Adrenal gland (tissue), 12 donors: Measurements from ENCODE around the gene ANO6. TPM values are rescaled to one million over a fixed set of nuclear protein-coding genes. Genes with fewer than 3 reads are reported as not detected.

Experiments
- DNase-seq, 7 donors: peaks; one replicate each; pipeline ENCODE4 v3.0.0-alpha.2; 2019 to 2020
- H3K27ac ChIP-seq, 5 donors: fragments of 200-600 bp; sonication (generic) in 4 of 5; 1 replicate in 3 of 5; 2 replicates in 2 of 5; pipeline versions ENCODE4 v1.5.1 to v1.8.0; 2016 to 2020; ENCODE audit warnings: mild to moderate bottlenecking in 1 of 5
- H3K27me3 ChIP-seq: fragments of 200-600 bp; 2 replicates; pipeline ENCODE4 v1.8.0; 2021
- H3K36me3 ChIP-seq, 2 donors: fragments of 200-600 bp; replicated peaks in 1 of 2; 1 replicate in 1 of 2; 2 replicates in 1 of 2; pipeline versions ENCODE4 v1.5.1 to v1.8.0; 2018 to 2022
- H3K4me1 ChIP-seq, 2 donors: fragments of 200-600 bp; replicated peaks in 1 of 2; 1 replicate in 1 of 2; 2 replicates in 1 of 2; pipeline versions ENCODE4 v1.5.1 to v1.8.0; 2018 to 2021
- H3K4me3 ChIP-seq, 4 donors: fragments of 200-600 bp; sonication (generic) in 3 of 4; one replicate each; pipeline ENCODE4 v1.5.1; 2016 to 2018
- H3K9me3 ChIP-seq, 3 donors: fragments of 200-600 bp; sonication (generic) in 1 of 3; replicated peaks in 1 of 3; 1 replicate in 2 of 3; 2 replicates in 1 of 3; pipeline versions ENCODE4 v1.5.1 to v1.8.0; 2016 to 2021
- CTCF ChIP-seq, 6 experiments: fragments of 450-650 bp in 4 of 6; fragments of 200-600 bp in 2 of 6; sonication (generic) in 1 of 6; IDR thresholded peaks; 1 replicate in 5 of 6; 2 replicates in 1 of 6; pipeline versions ENCODE4 v1.5.1 to v1.8.0; 2016 to 2021; ENCODE audit warnings: antibody characterized with exemption in 6 of 6, mild to moderate bottlenecking in 2 of 6, moderate library complexity in 1 of 6
- POLR2A ChIP-seq, 2 donors: fragments of 450-650 bp; IDR thresholded peaks; one replicate each; pipeline ENCODE4 v1.6.1; 2017; ENCODE audit warnings: antibody characterized with exemption in 2 of 2, mild to moderate bottlenecking in 2 of 2, moderate library complexity in 1 of 2
- WGBS, 4 donors: extraction: QIAGEN DNeasy Blood & Tissue Kit in 2 of 4; methylation state at CpG; one replicate each; pipeline versions ENCODE4 v1.1.5 to v1.1.7; 2013 to 2017; 5-methylcytosine and 5-hydroxymethylcytosine counted together
- intact Hi-C, 2 donors: fragments of 100-400 bp; cut with DNase I; formaldehyde crosslinking; loops; one replicate each; pipeline versions ENCODE4 v1.14.1 to v1.15.0; 2022 to 2023
- polyA plus RNA-seq, 3 donors: library from polyadenylated mRNA; stranded (reverse); fragments of 200-250 nt in 2 of 3; fragments of 350-450 nt in 1 of 3; fragmentation: Illumina TruSeq in 1 of 3; extraction: RNeasy Lipid Tissue Mini Kit (QIAGEN cat#74804) in 1 of 3; gene quantifications; one replicate each; pipeline ENCODE4 v1.2.3, GENCODE V29; 2013 to 2014
- total RNA-seq, 9 donors: library from RNA; depleted of rRNA in 4 of 9; stranded (reverse); fragments of >200 nt in 4 of 9; fragments of 120-200 nt in 1 of 9; fragmentation: NEBNext Ultra II Directional in 1 of 9; extraction: Animal tissue kit (Norgen Biotek cat#: 25700) in 1 of 9; gene quantifications; one replicate each; pipeline versions ENCODE4 v1.1.0 to v1.2.4, GENCODE V29; 2013 to 2023
- donor health status: healthy with polysubstance abuse.
- donor health status: Bipolar disorder and iron deficiency.
- donor health status: DM: yes; HTN: yes; CAD: no.
- donor health status: DM: no; HTN: no; CAD: no.
- donor health status: DM: no; HTN: no; CAD: no.
- donor health status: DM: yes; HTN: yes; CAD: no.

Gene ANO6
- total and polyA plus RNA-seq, 12 donors, result 7.5 to 92.3 (median 54.4) TPM

- intact Hi-C loops, result no loop called here
- Histone ChIP-seq H3K4me3 (no peak overlapping the region), H3K27me3 (no peaks in the 10 kb centered on the region), H3K4me1 (no peaks in the 10 kb centered on the region), H3K27ac (no peak overlapping the region), H3K9me3 (no peaks in the 10 kb centered on the region), H3K36me3 (no peaks in the 10 kb centered on the region)
- no peak for DNase-seq
- 70 to 78% (median 73%) methylated on average over 4 of the region's 4 CpGs for WGBS, 4 donors
- TF ChIP-seq CTCF (IDR thresholded peaks at IDR 0.05) (no peak), POLR2A (IDR thresholded peaks at IDR 0.05) (no peak)
These were observed 254.0 kb downstream of the ANO6 start for GRCh38 chr12:45469902-45470301.

GRCh38 chr12:45473636-45474035 lies 257.7 kb downstream of the ANO6 start:
- Histone ChIP-seq H3K36me3 (no peaks in the 10 kb centered on the region), H3K4me1 (no peaks in the 10 kb centered on the region), H3K4me3 (no peak overlapping the region), H3K27ac (no peak overlapping the region), H3K27me3 (no peaks in the 10 kb centered on the region), H3K9me3 (no peaks in the 10 kb centered on the region)
- 60 to 82% (median 74%) methylated on average over 2 to 3 of the region's 3 CpGs for WGBS, 4 donors
- DNase-seq, result no peak
- TF ChIP-seq POLR2A (IDR thresholded peaks at IDR 0.05), result no peak
- TF ChIP-seq CTCF (IDR thresholded peaks at IDR 0.05), result no peak
- intact Hi-C loops, result no loop called here

GRCh38 chr12:45475594-45475993 lies 259.7 kb downstream of the ANO6 start:
- H3K27ac ChIP-seq, result no peak overlapping the region
- no peaks in the 10 kb centered on the region for H3K27me3 ChIP-seq
- intact Hi-C loops, result no loop called here
- H3K36me3 ChIP-seq, result no peaks in the 10 kb centered on the region
- DNase-seq, result no peak
- no peaks in the 10 kb centered on the region for H3K9me3 ChIP-seq
- no peaks in the 10 kb centered on the region for H3K4me1 ChIP-seq
- TF ChIP-seq CTCF (IDR thresholded peaks at IDR 0.05) (no peak), POLR2A (IDR thresholded peaks at IDR 0.05) (no peak)
- H3K4me3 ChIP-seq, result no peak overlapping the region

GRCh38 chr12:45477526-45477925 lies 261.6 kb downstream of the ANO6 start:
- Histone ChIP-seq H3K27me3 (no peaks in the 10 kb centered on the region), H3K4me3 (no peak overlapping the region), H3K36me3 (no peaks in the 10 kb centered on the region), H3K4me1 (no peaks in the 10 kb centered on the region), H3K27ac (no peak overlapping the region), H3K9me3 (no peaks in the 10 kb centered on the region)
- no peak for TF ChIP-seq CTCF (IDR thresholded peaks at IDR 0.05)
- no peak for TF ChIP-seq POLR2A (IDR thresholded peaks at IDR 0.05)
- WGBS, 4 donors, result 70 to 100% (median 72%) methylated on average over 1 of the region's 1 CpG
- intact Hi-C loops, result no loop called here
- no peak for DNase-seq
